Pancreas (tissue), 10 donors: ENCODE data around the gene NDUFAF2. TPM values are rescaled to one million over a fixed set of nuclear protein-coding genes. Genes with fewer than 3 reads are reported as not detected.

Source experiments
- ATAC-seq, 4 donors: fragments of 200-7000 bp; cut with Tn5 transposase; one replicate each; pipeline versions ENCODE4 v1.8.0 to v1.9.1; 2020; ENCODE audit warnings: mild to moderate bottlenecking in 4 of 4, moderate library complexity in 4 of 4
- DNase-seq, 6 donors: peaks; one replicate each; pipeline ENCODE4 v3.0.0-alpha.2; 2020
- FAIRE-seq: peaks from 2 replicates; lab custom pipeline; 2012; peaks lifted over from hg19 to GRCh38; lab: Jason Lieb, UNC
- H3K27ac ChIP-seq, 4 donors: fragments of 200-600 bp; sonication (generic); 1 replicate in 3 of 4; 2 replicates in 1 of 4; pipeline versions ENCODE4 v1.5.0 to v1.8.0; 2020
- H3K27me3 ChIP-seq, 4 donors: fragments of 200-600 bp; one replicate each; pipeline ENCODE4 v1.8.0; 2021
- H3K36me3 ChIP-seq, 3 donors: fragments of 200-600 bp; sonication (generic) in 1 of 3; one replicate each; pipeline versions ENCODE4 v1.5.0 to v1.8.0; 2020 to 2021
- H3K4me1 ChIP-seq, 3 donors: fragments of 200-600 bp; one replicate each; pipeline ENCODE4 v1.8.0; 2021
- H3K4me3 ChIP-seq, 4 donors: fragments of 200-600 bp; sonication (generic) in 2 of 4; one replicate each; pipeline versions ENCODE4 v1.5.0 to v1.8.0; 2020 to 2021
- H3K9me3 ChIP-seq, 4 donors: fragments of 200-600 bp; one replicate each; pipeline ENCODE4 v1.8.0; 2021
- WGBS, 2 donors: extraction: QIAGEN DNeasy Blood & Tissue Kit; methylation state at CpG; one replicate each; pipeline ENCODE4 v1.1.7; 2013; 5-methylcytosine and 5-hydroxymethylcytosine counted together
- intact Hi-C, 3 donors: fragments of 100-400 bp; cut with DNase I; formaldehyde crosslinking; loops; one replicate each; pipeline versions ENCODE4 v1.11.1 to v1.14.2; 2022
- polyA plus RNA-seq, 2 donors: library from polyadenylated mRNA; stranded (reverse); fragments of 200-250 nt; gene quantifications; one replicate each; pipeline ENCODE4 v1.2.3, GENCODE V29; 2013
- total RNA-seq, 6 donors: library from RNA; stranded (reverse); fragmentation: NEBNext Ultra II Directional in 4 of 6; extraction: Animal tissue kit (Norgen Biotek cat#: 25700) in 4 of 6; gene quantifications; one replicate each; pipeline versions ENCODE4 v1.2.1 to v1.2.4, GENCODE V29; 2021 to 2023
- TF ChIP-seq, protein P1 (sequence below), 4 donors: fragments of 200-600 bp; sonication (generic) in 3 of 4; IDR thresholded peaks; one replicate each; pipeline versions ENCODE4 v1.5.0 to v1.8.0; 2021; ENCODE audit warnings: antibody characterized with exemption in 4 of 4
- donor health status: healthy with polysubstance abuse.
- donor health status: DM: no; HTN: no; CAD: no; lungs with moderate emphysema.
- donor health status: DM: no; HTN: no; CAD: no.
- donor health status: control.
- donor health status: control.
- donor health status: Bipolar disorder and iron deficiency.
- donor health status: DM: yes; HTN: yes; CAD: no.
- donor health status: DM: no; HTN: no; CAD: no.
- donor health status: DM: no; HTN: no; CAD: no.
- donor health status: DM: yes; HTN: yes; CAD: no.

Gene NDUFAF2
- total and polyA plus RNA-seq, 8 donors, result 9.4 to 28.6 (median 12.8) TPM

GRCh38 chr5:60955239-60955638 lies 10.2 kb downstream of the NDUFAF2 start:
- intact Hi-C loops, result loop anchor here in 1 of 3 donors (10.0 kb wide), 1 partner anchor 980 kb away; no protein-coding TSS in a partner anchor
- Histone ChIP-seq H3K27ac (no peak overlapping the region), H3K36me3 (no peaks in the 10 kb centered on the region), H3K4me1 (peaks cover 0 to 4% (median 0%) of the 10 kb centered on the region in 3 donors), H3K27me3 (no peaks in the 10 kb centered on the region), H3K9me3 (no peaks in the 10 kb centered on the region), H3K4me3 (no peak overlapping the region)
- FAIRE-seq, result no peak
- WGBS, 2 donors, result 93 to 97% methylated on average over 3 of the region's 3 CpGs
- DNase-seq, result no peak
- TF ChIP-seq, protein P1, sequence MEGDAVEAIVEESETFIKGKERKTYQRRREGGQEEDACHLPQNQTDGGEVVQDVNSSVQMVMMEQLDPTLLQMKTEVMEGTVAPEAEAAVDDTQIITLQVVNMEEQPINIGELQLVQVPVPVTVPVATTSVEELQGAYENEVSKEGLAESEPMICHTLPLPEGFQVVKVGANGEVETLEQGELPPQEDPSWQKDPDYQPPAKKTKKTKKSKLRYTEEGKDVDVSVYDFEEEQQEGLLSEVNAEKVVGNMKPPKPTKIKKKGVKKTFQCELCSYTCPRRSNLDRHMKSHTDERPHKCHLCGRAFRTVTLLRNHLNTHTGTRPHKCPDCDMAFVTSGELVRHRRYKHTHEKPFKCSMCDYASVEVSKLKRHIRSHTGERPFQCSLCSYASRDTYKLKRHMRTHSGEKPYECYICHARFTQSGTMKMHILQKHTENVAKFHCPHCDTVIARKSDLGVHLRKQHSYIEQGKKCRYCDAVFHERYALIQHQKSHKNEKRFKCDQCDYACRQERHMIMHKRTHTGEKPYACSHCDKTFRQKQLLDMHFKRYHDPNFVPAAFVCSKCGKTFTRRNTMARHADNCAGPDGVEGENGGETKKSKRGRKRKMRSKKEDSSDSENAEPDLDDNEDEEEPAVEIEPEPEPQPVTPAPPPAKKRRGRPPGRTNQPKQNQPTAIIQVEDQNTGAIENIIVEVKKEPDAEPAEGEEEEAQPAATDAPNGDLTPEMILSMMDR (IDR thresholded peaks at IDR 0.05), result no peak
- ATAC-seq, result no peak

DNA sequence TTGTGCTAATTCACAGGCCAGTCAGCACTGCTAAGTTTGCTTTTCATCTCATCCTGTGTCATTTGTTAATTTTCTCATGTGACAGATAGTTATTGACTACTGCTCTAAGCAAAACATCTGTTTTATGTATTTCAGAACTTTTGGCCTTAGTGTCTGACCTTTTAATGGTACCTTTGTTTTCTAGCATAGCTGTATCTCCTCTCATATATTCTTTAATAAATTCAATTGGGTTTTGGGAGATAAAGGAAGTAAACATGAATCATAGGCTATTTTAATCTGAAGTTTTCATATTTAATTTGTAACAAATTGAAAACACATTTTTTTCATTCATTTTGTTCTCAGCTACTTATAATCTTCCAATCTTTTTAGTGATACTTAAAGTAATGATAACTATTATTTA lies 13.1 kb downstream of the NDUFAF2 start:
- intact Hi-C loops, result loop anchor here in 1 of 3 donors (10.0 kb wide), 1 partner anchor 977 kb away; no protein-coding TSS in a partner anchor

DNA sequence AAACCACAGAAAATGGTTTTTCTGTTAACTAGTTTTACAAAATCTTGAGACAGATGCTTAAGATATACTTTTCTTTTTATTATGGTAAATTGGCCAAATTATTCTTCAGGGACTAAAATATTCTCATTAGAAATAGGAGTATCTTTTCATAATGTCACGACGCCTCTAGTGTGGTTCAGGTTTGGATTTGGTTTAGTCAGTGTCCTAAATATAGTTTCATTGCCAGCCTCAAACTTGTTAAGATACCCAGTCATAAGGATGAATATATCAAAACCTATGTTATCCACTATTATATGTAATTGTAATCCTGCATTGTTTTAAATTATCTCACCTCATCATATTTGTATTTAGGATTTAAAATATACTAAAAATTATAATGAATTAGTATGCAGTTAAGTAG lies 13.7 kb downstream of the NDUFAF2 start:
- Histone ChIP-seq H3K27ac (no peak overlapping the region), H3K9me3 (no peaks in the 10 kb centered on the region), H3K4me1 (peaks cover 0 to 4% (median 0%) of the 10 kb centered on the region in 3 donors), H3K36me3 (no peaks in the 10 kb centered on the region), H3K4me3 (no peak overlapping the region), H3K27me3 (no peaks in the 10 kb centered on the region)
- no peak for FAIRE-seq
- TF ChIP-seq, protein P1 (IDR thresholded peaks at IDR 0.05), result no peak
- intact Hi-C loops, result loop anchor here in 1 of 3 donors (10.0 kb wide), 1 partner anchor 976 kb away; no protein-coding TSS in a partner anchor
- no peak for ATAC-seq
- no peak for DNase-seq
- WGBS, 2 donors, result 85 to 93% methylated on average over 2 of the region's 2 CpGs

More for the DNA sequence above, 13.1 kb downstream of the NDUFAF2 start:
- ATAC-seq (no peak), FAIRE-seq (no peak), DNase-seq (no peak)
- TF ChIP-seq, protein P1 (IDR thresholded peaks at IDR 0.05), result no peak
- no peaks in the 10 kb centered on the region for H3K27me3 ChIP-seq
- H3K9me3 ChIP-seq, result no peaks in the 10 kb centered on the region
- H3K36me3 ChIP-seq, result no peaks in the 10 kb centered on the region
- peaks cover 0 to 4% (median 0%) of the 10 kb centered on the region in 3 donors for H3K4me1 ChIP-seq
- no peak overlapping the region for H3K27ac ChIP-seq
- no peak overlapping the region for H3K4me3 ChIP-seq

DNA sequence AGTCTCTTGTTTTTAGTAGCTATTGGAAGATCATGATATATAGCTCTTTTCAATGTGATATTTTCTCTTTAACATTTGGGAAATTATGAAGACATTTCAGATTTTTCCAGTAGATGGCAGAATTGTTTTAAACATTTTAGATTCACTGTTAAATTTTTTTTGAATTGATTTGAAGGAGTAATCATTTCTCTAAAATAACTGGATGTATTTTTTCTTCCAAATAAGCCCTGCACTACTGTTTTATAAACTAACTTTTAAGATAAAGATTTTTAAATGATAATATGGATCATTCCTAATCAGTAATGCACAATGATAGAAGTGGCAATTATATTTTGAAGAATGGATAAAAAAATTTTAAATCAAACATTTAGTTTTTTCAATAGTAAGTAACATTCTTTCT lies 14.2 kb downstream of the NDUFAF2 start:
- DNase-seq (no peak), ATAC-seq (no peak), FAIRE-seq (peak; percentile 96)
- intact Hi-C loops, result loop anchor here in 1 of 3 donors (10.0 kb wide), 1 partner anchor 976 kb away; no protein-coding TSS in a partner anchor
- H3K27ac ChIP-seq, result no peak overlapping the region
- TF ChIP-seq, protein P1 (IDR thresholded peaks at IDR 0.05), result no peak
- H3K4me3 ChIP-seq, result no peak overlapping the region
- peaks cover 0 to 4% (median 0%) of the 10 kb centered on the region in 3 donors for H3K4me1 ChIP-seq
- H3K36me3 ChIP-seq, result no peaks in the 10 kb centered on the region
- no peaks in the 10 kb centered on the region for H3K27me3 ChIP-seq
- no peaks in the 10 kb centered on the region for H3K9me3 ChIP-seq

DNA sequence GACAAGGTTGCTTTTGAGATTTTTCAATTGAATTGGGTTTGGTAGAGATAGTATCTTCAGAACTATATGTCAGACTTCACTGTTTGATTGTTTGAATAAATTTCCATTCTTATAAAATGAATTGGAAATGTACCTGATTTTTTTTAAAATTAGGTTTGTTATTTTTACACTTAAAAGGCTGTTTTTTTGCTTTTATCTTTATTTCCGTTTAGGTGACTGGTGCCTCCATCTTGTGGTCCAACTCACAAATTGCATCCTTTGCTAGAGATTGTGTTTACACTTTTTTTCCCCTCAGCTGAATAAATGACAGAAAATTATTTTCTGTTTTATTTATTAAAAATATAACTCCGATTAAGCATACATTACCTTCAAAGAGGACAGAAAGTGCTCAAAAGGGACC lies 15.6 kb downstream of the NDUFAF2 start:
- TF ChIP-seq, protein P1 (IDR thresholded peaks at IDR 0.05), result peak in 1 of 4 donors; percentile 32
- Histone ChIP-seq H3K36me3 (no peaks in the 10 kb centered on the region), H3K27me3 (no peaks in the 10 kb centered on the region), H3K27ac (no peak overlapping the region), H3K4me1 (peaks cover 0 to 4% (median 0%) of the 10 kb centered on the region in 3 donors), H3K4me3 (no peak overlapping the region), H3K9me3 (no peaks in the 10 kb centered on the region)
- ATAC-seq (no peak), DNase-seq (no peak), FAIRE-seq (peak; percentile 20)
- intact Hi-C loops, result no loop called here
- 10 to 18% methylated on average over 2 of the region's 2 CpGs for WGBS, 2 donors
